HL-60/S4 treated with retinoic acid at 250 ng/mL for 4 days and 3 days (cell line): ENCODE results near the gene MFSD11.

Experiments
- in situ Hi-C: fragments of 300-500 bp; cut with MboI; formaldehyde crosslinking; loops from 2 replicates; pipeline ENCODE4 v1.7.0; 2022; ENCODE audit warnings: low sequenced_read_pairs

The MFSD11 gene

DNA sequence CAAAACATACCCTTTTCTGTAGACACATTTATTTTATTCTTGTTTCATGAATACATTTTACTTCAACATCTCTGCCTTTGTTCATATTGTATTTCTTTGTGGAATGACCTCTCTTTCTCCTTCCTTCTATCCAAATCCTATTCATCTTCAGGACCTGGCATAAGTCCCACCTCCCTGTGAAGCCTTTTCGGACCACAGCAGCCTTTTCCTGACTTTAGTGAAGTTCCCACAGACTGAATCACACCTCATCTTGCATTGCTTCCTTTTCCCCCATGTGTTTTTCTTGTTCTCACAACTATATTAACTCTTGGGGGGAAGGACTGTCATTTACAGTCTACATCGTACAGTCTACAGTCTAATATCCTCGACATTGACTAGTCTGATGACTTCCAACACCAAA is 58.2 kb downstream of the MFSD11 start:
- in situ Hi-C loops, result no loop called here

DNA sequence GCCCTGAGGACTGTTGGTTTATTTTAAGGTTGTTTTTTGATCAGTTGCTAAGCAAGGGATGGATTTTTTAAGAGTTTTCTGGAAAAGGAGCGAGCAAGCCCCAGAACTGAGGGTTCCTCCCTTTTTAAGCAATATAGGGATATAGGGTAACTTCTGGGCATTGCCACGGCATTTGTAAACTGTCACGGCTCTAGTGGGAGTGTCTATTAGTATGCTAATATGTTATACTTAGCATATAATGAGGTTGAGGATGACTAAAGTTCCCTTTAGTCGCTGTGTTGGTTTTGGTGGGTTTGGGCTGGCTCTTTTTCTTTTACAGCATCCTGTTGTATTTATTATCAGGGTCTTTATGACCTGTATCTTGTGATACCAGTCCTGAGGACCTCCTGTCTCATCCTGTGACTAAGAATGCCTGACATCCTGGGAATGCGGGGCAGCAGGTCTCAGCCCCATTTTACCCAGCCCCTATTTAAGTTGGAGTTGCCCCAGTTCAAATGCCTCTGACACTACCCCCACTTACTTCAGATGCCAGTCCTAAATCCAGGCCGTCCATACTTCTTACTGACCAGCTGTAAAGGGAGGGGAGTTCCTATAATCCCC is 59.4 kb downstream of the MFSD11 start:
- in situ Hi-C loops, result no loop called here

DNA sequence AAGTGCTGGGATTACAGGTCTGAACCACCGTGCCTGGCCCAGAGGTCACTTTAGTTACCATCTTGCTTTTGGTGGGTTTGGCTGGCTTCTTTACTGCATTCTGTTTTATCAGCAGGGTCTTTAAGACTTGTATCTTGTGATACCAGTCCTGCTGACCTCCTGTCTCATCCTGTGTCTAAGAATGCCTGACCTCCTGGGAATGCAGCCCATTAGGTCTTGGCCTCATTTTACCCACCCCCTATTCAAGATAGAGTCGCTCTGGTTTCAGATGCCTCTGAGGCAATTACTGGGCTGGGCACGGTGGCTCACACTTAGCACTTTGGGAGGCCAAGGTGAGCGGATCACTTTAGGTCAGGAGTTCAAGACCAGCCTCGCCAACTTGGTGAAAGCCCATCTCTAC is 63.8 kb downstream of the MFSD11 start:
- in situ Hi-C loops, result loop anchor here (25.0 kb wide), 1 partner anchor 436 kb away; no protein-coding TSS in a partner anchor

DNA sequence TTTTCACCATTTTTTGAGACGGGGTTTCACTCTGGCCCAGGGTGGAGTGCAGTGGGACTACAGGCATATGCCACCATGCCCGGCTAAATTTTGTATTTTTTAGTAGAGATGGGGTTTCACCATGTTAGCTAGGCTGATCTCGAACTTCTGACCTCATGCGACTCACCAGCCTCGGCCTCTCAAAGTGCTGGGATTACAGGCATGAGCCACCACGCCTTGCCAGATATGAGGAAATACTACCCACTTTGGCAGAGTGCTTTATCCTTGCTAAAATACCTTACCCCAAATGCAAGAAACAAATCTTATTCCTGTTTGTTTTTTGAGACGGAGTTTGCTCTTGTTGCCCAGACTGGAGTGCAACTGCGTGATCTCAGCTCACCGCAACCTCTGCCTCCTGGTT is 67.4 kb downstream of the MFSD11 start:
- in situ Hi-C loops, result loop anchor here (25.0 kb wide), 1 partner anchor 432 kb away; no protein-coding TSS in a partner anchor

DNA sequence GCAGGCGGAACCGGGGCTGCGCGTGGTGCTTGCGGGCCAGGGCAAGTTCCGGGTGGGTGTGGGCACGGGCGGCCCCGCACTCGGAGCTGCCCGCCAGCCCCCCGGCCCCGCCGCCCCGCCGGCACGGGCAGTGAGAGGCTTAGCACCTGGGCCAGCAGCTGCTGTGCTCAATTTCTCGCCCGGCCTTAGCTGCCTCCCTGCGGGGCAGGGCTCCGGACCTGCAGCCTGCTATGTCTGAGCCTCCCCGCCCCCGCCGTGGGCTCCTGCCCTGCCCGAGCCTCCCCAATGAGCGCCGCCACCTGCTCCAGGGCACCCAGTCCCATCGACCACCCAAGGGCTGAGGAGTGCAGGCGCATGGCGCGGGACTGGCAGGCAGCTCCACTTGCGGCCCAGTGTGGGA is 68.2 kb downstream of the MFSD11 start:
- in situ Hi-C loops, result loop anchor here (25.0 kb wide), 1 partner anchor 431 kb away; no protein-coding TSS in a partner anchor

DNA sequence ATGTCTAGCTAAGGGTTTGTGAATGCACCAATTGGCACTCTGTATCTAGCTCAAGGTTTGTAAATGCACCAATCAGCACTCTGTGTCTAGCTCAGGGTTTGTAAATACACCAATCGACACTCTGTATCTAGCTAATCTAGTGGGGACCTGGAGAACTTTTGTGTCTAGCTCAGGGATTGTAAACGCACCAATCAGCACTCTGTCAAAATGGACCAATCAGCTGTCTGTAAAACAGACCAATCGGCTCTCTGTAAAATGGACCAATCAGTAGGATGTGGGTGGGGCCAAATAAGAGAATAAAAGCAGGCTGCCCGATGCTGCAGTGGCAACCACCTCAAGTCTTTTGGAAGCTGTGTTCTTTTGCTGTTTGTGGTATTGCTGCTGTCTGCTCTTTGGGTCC is 68.8 kb downstream of the MFSD11 start:
- in situ Hi-C loops, result loop anchor here (25.0 kb wide), 1 partner anchor 431 kb away; no protein-coding TSS in a partner anchor

DNA sequence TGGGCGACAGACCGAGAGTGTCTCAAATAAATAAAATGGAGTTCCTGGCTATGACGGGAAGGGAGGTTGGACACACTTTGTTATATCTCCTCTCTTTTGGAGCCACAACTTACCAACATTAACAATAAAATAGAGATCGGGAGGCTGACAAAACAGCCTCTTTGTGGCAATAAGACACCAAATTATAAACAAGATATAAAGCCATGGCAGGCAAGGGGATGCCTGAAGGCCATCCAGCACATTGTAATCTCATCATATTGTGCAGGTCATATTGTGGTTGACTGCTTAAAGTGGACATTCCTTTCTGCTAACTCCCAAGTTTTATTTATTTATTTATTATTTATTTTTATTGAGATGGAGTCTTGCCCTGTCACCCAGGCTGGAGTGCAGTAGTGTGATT is 70.4 kb downstream of the MFSD11 start:
- in situ Hi-C loops, result loop anchor here (25.0 kb wide), 1 partner anchor 429 kb away; no protein-coding TSS in a partner anchor

DNA sequence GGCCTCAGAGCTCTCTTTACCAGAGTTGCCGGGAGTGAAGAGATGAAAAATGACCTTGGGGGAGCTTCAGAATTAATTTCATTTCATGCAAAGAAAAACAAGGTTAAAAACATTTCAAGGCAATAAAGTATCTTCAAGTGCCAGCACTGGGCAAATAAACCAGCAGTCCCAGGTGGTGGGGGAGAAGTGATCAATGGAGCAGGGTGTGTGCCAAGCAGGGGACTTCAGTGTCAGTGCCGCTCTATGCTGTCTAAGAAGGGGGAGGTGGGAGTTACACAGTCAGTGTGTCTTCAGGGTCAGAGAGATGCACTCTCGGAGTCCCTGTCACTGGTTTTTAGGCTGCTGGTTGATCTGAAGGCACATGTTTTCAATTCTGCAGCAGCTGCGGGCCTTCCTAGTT is 73.0 kb downstream of the MFSD11 start:
- in situ Hi-C loops, result loop anchor here (25.0 kb wide), 1 partner anchor 426 kb away; no protein-coding TSS in a partner anchor

DNA sequence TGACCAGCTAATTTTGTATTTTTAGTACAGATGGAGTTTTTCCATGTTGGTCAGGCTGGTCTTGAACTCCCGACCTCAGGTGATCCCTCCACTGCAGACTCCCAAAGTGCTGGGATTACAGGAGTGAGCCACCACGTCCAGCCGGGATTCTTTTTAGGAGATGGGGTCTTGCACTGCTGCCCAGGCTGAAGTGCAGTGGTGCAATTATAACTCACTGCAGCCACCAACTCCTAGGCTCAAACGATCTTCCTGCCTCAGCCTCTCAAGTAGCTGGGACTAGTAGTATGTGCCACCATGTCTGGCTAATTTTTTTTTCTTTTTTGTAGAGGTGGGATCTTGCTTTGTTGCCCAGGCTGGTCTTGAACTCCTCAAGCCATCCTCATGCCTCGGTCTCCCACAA is 73.9 kb downstream of the MFSD11 start:
- in situ Hi-C loops, result loop anchor here (25.0 kb wide), 1 partner anchor 425 kb away; no protein-coding TSS in a partner anchor

DNA sequence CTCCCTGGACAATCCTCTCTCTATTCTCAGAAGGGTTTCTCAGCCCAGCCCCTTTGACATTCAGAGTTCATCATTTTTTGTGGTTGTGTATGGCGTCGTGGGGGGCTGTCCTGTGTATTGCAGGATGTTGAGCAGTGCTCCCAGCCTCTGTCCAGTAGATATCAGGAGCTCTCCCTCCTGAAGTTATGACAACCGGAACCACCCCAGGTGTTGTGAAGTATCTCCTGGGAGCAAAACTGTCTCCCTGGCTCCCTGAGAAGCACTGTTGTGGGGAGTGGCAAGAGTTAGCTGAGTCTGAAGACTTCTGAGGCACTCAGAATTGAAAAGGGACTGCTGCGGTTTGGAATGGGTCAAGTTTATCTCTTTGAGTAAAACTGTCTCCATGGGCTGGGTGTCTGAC is 74.3 kb downstream of the MFSD11 start:
- in situ Hi-C loops, result loop anchor here (25.0 kb wide), 1 partner anchor 425 kb away; no protein-coding TSS in a partner anchor

DNA sequence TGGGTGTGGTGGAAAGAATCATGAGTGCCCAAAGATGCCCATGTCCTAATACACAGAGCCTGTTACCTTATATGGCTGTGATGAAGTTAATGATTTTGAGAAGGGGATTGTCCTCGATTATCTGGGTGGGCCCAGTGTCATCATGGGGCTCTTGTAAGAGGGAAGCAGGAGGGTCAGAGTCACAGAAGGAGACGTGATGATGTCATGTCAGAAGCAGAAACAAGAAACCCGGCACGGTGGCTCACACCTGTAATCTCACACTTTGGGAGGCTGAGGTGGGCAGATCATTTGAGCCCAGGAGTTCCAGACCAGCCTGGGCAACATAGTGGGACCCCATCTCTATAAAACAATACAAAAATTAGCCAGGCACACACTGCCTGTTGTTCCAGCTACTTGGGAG is 75.0 kb downstream of the MFSD11 start:
- in situ Hi-C loops, result loop anchor here (25.0 kb wide), 1 partner anchor 424 kb away; no protein-coding TSS in a partner anchor

DNA sequence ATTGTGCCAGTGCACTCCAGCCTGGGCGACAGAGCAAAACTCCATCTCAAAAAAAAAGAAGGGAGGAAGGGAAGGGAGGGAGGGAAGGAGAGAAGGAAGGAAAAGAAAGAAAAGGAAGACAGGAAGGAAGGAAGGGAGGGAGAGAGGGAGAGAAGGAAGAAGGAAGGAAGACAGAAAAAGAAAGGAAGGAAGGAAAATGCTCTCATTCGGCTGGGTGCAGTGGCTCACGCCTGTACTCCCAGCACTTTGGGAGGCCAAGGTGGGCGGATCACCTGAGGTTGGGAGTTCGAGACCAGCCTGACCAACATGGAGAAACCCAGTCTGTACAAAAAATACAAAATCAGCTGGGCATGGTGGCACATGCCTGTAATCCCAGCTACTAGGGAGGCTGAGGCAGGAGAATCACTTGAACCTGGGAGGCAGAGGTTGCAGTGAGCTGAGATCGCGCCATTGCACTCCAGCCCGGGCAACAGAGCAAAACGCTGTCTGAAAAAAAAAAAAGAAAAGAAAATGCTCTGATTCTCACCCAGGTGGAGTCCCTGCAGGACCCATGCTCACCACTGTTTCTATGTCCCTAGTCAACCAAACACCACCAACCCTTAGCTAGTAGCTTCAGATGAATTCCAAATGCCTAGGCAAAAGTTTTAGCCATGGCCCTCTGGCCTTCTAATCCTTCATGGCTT is 78.1 kb downstream of the MFSD11 start:
- in situ Hi-C loops, result loop anchor here (25.0 kb wide), 1 partner anchor 421 kb away; no protein-coding TSS in a partner anchor

DNA sequence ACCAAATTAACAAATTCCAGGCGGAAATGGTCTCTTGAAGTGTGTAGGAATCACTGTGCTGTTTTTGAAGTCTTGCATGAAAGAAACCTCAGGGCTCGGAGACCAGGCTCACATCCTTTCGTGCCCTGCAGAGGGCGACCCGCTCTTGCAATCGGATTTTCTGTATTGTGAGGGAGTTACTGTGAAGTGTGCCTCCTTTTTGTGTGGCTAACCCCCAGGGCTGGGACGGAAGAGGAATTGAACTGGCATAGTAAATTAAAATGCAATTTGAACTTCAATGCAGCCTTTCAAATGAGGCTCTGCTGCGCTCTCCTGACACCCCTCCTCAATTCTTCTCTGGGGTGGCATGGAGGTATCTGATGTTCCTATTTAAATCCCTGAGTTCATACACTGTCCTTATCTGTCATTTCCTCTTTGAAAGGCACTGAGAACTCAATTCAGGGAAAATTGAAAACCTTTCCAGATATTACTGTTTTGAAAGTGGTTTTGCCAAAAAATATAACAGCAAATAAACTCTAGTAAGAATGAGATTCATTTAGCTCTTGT is 78.7 kb downstream of the MFSD11 start:
- in situ Hi-C loops, result loop anchor here (25.0 kb wide), 1 partner anchor 421 kb away; no protein-coding TSS in a partner anchor

DNA sequence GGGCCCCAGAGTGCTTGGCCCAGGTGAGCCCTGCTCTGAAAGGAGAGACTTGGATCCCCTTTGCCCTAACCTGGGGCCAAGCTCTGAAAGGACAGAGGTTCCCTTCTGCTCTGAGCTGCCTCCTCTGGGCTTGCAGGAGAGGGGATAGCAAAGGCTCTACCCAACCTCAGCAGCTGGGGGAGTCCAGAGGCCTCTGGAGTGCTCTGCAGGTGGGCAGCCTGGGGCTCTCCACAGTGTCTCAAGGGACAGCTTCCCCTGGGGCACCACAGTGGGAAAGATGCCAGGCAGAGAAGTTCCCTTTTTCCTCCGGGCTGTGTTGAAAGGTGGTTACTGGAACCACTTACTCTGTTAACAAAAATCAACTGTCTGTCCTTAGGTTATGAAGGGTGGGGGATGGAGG is 82.1 kb downstream of the MFSD11 start:
- in situ Hi-C loops, result loop anchor here (25.0 kb wide), 1 partner anchor 417 kb away; no protein-coding TSS in a partner anchor

DNA sequence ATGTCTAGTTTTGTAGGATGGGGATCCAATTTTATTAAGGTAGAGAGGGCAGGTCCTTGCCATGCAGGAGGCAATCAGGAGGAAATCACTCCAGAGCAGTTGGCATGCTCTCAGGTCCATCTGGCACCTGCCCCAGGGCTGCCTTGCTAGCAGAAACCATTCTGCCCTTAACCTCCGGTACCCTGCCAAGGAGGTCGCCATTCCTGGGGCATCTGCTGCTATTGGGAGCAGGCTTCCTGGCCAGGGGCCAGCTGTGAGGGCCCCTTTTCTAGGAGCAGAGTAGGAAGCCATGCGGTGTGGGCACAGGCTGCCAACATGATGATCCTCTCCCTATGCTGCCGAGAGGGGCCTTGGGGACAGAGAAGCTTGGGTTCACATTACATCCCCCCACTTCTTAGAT is 82.6 kb downstream of the MFSD11 start:
- in situ Hi-C loops, result loop anchor here (25.0 kb wide), 1 partner anchor 417 kb away; no protein-coding TSS in a partner anchor

DNA sequence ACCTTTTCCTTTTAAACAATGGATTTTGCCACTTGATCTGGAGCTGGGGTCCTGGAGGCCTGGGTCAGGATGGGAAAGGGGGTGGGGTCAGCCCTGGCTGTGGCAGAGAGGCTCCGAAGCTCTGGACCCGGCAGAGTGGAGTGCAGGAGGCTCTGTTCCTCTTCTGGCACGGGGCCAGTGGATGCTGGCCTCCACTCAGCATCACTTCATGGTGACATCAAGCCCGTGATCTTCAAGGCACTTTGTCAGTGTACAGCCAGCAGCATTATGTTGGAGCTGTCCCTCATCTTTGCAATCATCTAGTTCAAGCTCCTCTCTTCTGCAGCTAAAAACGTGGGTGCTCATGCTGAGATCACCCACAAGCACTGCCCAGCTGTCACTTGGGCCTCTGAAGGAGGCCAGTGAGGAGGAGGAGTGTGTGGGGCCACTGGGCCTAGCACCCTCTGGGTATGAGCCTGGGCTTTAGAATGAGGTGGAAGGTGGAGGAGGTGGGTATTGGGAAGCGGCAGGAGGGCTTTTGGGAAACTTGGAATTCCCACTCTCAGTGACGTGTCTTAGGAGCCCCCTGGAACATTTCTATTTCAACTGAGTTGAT is 84.4 kb downstream of the MFSD11 start:
- in situ Hi-C loops, result loop anchor here (25.0 kb wide), 1 partner anchor 415 kb away; no protein-coding TSS in a partner anchor

DNA sequence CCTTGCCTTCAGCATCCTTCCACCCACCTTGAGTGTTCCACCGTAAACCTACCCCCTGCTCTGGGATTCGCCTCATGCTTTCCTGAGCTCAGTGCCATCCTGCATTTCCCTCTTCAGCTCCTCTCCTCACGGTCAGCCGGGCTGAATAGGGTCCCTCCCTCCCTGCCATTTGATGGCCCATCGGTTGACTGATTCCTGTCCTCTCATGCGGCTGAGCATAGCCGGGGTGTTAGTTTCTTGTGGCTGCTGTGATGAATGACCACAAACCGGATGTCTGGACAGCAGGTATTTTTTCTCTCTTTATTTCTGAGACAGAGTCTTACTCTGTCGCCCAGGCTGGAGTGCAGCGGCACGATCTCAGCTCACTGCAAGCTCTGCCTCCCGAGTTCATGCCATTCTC is 86.2 kb downstream of the MFSD11 start:
- in situ Hi-C loops, result loop anchor here (25.0 kb wide), 1 partner anchor 413 kb away; no protein-coding TSS in a partner anchor

DNA sequence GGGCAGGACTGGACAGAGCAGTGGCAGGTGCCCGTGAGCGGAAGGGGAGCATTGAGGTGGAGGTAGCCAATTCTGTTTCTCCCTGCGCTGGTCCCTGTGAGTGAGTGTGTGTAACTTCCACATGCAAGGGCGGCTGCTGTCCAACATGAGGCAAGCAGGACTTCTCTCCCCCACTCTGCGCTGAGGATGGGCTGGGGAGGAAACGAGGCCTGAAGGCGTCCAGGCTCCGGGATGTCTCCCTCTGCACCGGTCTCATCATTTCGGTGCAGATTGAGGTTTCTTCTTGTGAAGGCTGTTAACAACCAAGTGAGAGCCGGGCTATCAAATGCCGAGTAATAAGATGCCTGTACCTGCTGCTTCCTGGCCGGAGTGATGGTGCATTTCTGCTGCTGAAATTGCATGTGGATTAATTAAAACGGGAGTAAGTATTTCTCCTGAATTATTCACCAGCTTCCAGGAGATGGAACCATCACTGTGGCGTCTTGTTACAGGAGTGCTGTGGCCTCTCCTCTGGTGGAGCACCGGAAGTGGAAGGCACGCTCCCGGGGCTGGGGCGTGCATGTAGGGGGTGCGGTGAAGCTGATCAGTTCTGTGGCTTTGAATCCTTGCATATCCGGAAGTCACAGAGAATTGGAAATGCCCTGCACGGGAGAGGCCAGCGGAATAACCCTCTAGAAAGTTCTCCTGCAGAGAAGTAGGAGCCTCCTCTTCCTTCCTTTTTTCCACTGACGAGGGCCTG is 88.6 kb downstream of the MFSD11 start:
- in situ Hi-C loops, result no loop called here

DNA sequence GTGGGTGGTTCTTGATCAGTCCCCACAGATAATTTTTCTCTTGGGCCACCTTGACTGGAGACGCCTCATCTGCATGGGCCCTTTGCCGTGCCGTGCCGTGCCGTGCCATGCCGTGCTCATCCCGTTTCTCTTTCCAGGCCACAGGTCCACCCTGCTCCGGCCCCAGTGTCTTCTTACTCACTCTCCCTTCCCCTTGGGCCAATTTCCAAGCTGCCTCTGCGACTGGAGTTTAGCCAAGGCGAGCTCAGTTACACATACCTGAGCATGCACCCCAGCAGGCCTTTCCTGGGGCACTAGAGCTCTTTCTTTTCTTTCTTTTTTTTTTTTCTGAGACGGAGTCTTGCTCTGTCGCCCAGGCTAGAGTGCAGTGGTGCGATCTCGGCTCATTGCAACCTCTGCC is 89.8 kb downstream of the MFSD11 start:
- in situ Hi-C loops, result no loop called here
